Stromal cell of bone marrow (primary cell): ENCODE data around the gene PTPRK.

ENCODE experiments used
- DNase-seq: peaks from one replicate; pipeline ENCODE4 v3.0.0-alpha.2; 2012; ENCODE audit warnings: low read depth

The PTPRK gene

DNA sequence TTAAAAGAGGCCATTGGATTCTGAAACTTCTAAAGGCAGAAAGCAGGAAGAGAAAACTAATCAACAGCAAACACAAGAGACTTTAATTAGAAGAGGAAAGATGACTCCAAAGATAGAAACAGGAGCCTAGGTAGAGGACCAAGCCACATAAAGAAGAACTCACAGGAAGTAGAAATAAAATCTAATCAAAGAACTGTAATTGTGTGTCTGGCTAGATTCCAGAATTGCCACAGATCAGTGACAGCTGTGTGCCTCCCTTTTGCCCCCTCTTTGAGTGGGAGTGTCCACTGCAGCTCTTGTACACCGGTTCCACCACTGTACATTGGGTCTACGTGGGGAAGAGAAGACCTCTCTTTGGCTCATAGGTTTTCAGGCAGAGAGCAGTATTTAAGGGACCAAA is 597.3 kb downstream of the PTPRK start:
- DNase-seq = no peak

DNA sequence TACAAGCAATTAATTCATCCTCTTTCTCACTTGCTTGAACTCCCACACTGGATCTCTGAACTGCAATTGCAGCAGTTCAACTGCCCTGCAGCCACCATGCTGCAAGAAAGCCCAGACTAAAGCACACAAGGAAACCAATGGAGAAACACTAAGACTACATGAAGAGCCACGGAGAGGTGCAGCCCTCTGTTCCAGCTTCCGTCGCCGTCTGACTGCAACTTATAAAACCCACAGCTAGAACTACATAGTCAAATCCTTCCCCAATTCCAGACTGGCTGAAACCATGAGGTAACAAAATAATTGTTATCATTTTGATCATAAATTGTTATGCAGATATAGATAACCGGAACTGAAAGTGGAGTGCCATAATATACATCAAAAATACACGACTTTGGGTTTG is 598.4 kb downstream of the PTPRK start:
- no peak for DNase-seq

DNA sequence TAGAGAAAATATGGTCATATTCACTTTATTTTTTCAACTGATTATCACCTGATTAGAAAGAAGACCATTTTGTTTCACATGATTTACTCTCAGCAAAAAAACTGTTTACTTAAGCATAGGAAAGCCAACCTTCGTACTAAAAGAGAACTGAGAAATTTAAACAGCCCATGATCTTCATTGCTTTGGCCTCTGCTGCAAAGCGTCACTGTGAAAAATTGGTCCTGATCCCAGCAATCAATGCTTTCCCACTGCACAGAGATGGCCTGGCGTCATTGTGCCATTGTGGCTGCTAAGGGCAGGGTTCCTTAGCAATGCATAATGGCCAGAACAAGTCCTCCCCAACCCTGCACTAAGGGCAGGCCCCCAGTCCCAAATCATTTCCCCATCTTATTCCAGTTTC is 599.6 kb downstream of the PTPRK start:
- DNase-seq = no peak
